Tibial nerve (tissue), 4 donors: ENCODE measurements around the gene ANKRD22. TPM values are rescaled to one million over a fixed set of nuclear protein-coding genes. Genes with fewer than 3 reads are reported as not detected.

Experiments used
- DNase-seq, 2 donors: peaks; one replicate each; pipeline ENCODE4 v3.0.0-alpha.2; 2019; ENCODE audit warnings: low spot score in 2 of 2
- H3K27ac ChIP-seq, 4 donors: fragments of 200-600 bp; sonication (generic) in 3 of 4; one replicate each; pipeline ENCODE4 v1.5.1; 2017 to 2019; ENCODE audit warnings: mild to moderate bottlenecking in 1 of 4
- H3K27me3 ChIP-seq, 2 donors: fragments of 200-600 bp; sonication (generic) in 1 of 2; one replicate each; pipeline versions ENCODE4 v1.5.1 to v1.6.0; 2017 to 2019
- H3K36me3 ChIP-seq, 3 donors: fragments of 200-600 bp; sonication (generic); one replicate each; pipeline ENCODE4 v1.5.1; 2018 to 2019
- H3K4me1 ChIP-seq, 4 donors: fragments of 200-600 bp; sonication (generic) in 3 of 4; one replicate each; pipeline ENCODE4 v1.5.1; 2017 to 2019
- H3K4me3 ChIP-seq, 4 donors: fragments of 200-600 bp; sonication (generic) in 3 of 4; one replicate each; pipeline ENCODE4 v1.5.1; 2017 to 2019; ENCODE audit warnings: mild to moderate bottlenecking in 1 of 4, moderate library complexity in 1 of 4
- H3K9me3 ChIP-seq, 4 donors: fragments of 200-600 bp; sonication (generic) in 3 of 4; one replicate each; pipeline ENCODE4 v1.5.1; 2017 to 2019
- CTCF ChIP-seq, 5 experiments: fragments of 200-600 bp in 3 of 5; fragments of 450-650 bp in 2 of 5; sonication (generic) in 3 of 5; IDR thresholded peaks; one replicate each; pipeline ENCODE4 v1.5.1; 2016 to 2019; ENCODE audit warnings: antibody characterized with exemption in 5 of 5, mild to moderate bottlenecking in 3 of 5, moderate library complexity in 2 of 5
- EP300 ChIP-seq, 2 donors: sonication (generic); formaldehyde crosslinking; IDR thresholded peaks; one replicate each; pipeline ENCODE4 v1.6.1; 2017; ENCODE audit warnings: antibody characterized with exemption in 2 of 2, mild to moderate bottlenecking in 1 of 2
- POLR2A ChIP-seq, 2 donors: fragments of 450-650 bp; IDR thresholded peaks; one replicate each; pipeline ENCODE4 v1.6.1; 2017; ENCODE audit warnings: antibody characterized with exemption in 2 of 2, mild to moderate bottlenecking in 2 of 2, moderate library complexity in 2 of 2
- WGBS, 2 donors: methylation state at CpG; one replicate each; pipeline ENCODE4 v1.1.5; 2018; 5-methylcytosine and 5-hydroxymethylcytosine counted together
- total RNA-seq, 4 donors: library from RNA; depleted of rRNA; stranded (reverse); fragments of >200 nt; gene quantifications; one replicate each; pipeline ENCODE4 v1.1.0, GENCODE V29; 2016

ANKRD22 gene
- total RNA-seq, 4 donors from 2014 or later: not detected

GRCh38 chr10:88810196-88810961, 41.3 kb downstream of the ANKRD22 start:
- no peaks in the 10 kb centered on the region for H3K4me1 ChIP-seq
- H3K27me3 ChIP-seq: peaks cover 0 to 9% of the 10 kb centered on the region in 2 donors
- H3K27ac ChIP-seq: no peak overlapping the region
- peak; percentile 28 to 60 (median 38) for TF ChIP-seq CTCF (IDR thresholded peaks at IDR 0.05)
- no peak for TF ChIP-seq POLR2A (IDR thresholded peaks at IDR 0.05)
- DNase-seq: peak in 1 of 2 donors; percentile 32
- H3K9me3 ChIP-seq: no peaks in the 10 kb centered on the region
- 40 to 44% methylated on average over 5 of the region's 5 CpGs for WGBS, 2 donors
- no peaks in the 10 kb centered on the region for H3K36me3 ChIP-seq
- H3K4me3 ChIP-seq: no peak overlapping the region

GRCh38 chr10:88809621-88810020, 42.0 kb downstream of the ANKRD22 start:
- Histone ChIP-seq H3K27me3 (peaks cover 0 to 9% of the 10 kb centered on the region in 2 donors), H3K27ac (no peak overlapping the region), H3K36me3 (no peaks in the 10 kb centered on the region), H3K4me3 (no peak overlapping the region), H3K4me1 (no peaks in the 10 kb centered on the region), H3K9me3 (no peaks in the 10 kb centered on the region)
- WGBS, 2 donors: 62 to 69% methylated on average over 4 of the region's 4 CpGs
- no peak for DNase-seq
- TF ChIP-seq POLR2A (IDR thresholded peaks at IDR 0.05) (no peak), EP300 (IDR thresholded peaks at IDR 0.05) (no peak), CTCF (IDR thresholded peaks at IDR 0.05) (no peak)

- Histone ChIP-seq H3K9me3 (no peaks in the 10 kb centered on the region), H3K27me3 (peaks cover 0 to under 1% of the 10 kb centered on the region in 2 donors), H3K36me3 (no peaks in the 10 kb centered on the region), H3K4me1 (no peaks in the 10 kb centered on the region), H3K4me3 (no peak overlapping the region), H3K27ac (no peak overlapping the region)
- WGBS, 2 donors: 73 to 78% methylated on average over 3 of the region's 3 CpGs
- no peak for DNase-seq
- TF ChIP-seq EP300 (IDR thresholded peaks at IDR 0.05): no peak
- TF ChIP-seq CTCF (IDR thresholded peaks at IDR 0.05): no peak
- TF ChIP-seq POLR2A (IDR thresholded peaks at IDR 0.05): no peak
Observed at GRCh38 chr10:88805924-88806323, 45.7 kb downstream of the ANKRD22 start.

GRCh38 chr10:88805361-88805760, 46.3 kb downstream of the ANKRD22 start:
- H3K27me3 ChIP-seq: no peaks in the 10 kb centered on the region
- DNase-seq: no peak
- no peak overlapping the region for H3K27ac ChIP-seq
- H3K36me3 ChIP-seq: no peaks in the 10 kb centered on the region
- no peaks in the 10 kb centered on the region for H3K4me1 ChIP-seq
- no peak overlapping the region for H3K4me3 ChIP-seq
- no peaks in the 10 kb centered on the region for H3K9me3 ChIP-seq
- 50 to 51% methylated on average over 2 of the region's 2 CpGs for WGBS, 2 donors
- no peak for TF ChIP-seq EP300 (IDR thresholded peaks at IDR 0.05)
- no peak for TF ChIP-seq CTCF (IDR thresholded peaks at IDR 0.05)

- H3K4me1 ChIP-seq: no peaks in the 10 kb centered on the region
- no peak for DNase-seq
- H3K27me3 ChIP-seq: no peaks in the 10 kb centered on the region
- 46 to 57% methylated on average over 6 of the region's 6 CpGs for WGBS, 2 donors
- no peaks in the 10 kb centered on the region for H3K36me3 ChIP-seq
- H3K9me3 ChIP-seq: no peaks in the 10 kb centered on the region
- H3K4me3 ChIP-seq: no peak overlapping the region
- TF ChIP-seq EP300 (IDR thresholded peaks at IDR 0.05) (no peak), CTCF (IDR thresholded peaks at IDR 0.05) (no peak), POLR2A (IDR thresholded peaks at IDR 0.05) (no peak)
- H3K27ac ChIP-seq: no peak overlapping the region
Observed at GRCh38 chr10:88804083-88804812, 47.4 kb downstream of the ANKRD22 start.
